HG03354 (cell line): ENCODE measurements around the gene AGAP2.
"Not testable (repeated sequence)": the region's sequence is repeated elsewhere in the genome, so short reads cannot be mapped to it uniquely, and the experiment has no call there.

Experiments used
- ATAC-seq: cut with Tn5 transposase; IDR thresholded peaks from one replicate; pipeline ENCODE4 v1.9.1; 2021; ENCODE audit warnings: mild to moderate bottlenecking; ENCODE audit not compliant: unreplicated experiment, poor library complexity, severe bottlenecking

Gene AGAP2

DNA sequence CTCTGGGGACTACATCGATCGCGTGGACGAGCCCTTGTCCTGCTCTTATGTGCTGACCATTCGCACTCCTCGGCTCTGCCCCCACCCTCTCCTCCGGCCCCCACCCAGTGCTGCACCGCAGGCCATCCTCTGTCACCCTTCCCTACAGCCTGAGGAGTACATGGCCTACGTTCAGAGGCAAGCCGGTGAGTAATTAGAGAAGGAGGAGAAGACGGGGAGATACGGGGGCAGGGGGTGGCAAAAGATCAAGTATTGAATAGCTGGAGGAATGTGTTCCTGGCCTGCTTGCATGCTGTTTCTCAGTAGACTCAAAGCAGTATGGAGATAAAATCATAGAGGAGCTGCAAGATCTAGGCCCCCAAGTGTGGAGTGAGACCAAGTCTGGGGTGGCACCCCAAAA is 22.8 kb downstream of the AGAP2 start:
- no peak for ATAC-seq

DNA sequence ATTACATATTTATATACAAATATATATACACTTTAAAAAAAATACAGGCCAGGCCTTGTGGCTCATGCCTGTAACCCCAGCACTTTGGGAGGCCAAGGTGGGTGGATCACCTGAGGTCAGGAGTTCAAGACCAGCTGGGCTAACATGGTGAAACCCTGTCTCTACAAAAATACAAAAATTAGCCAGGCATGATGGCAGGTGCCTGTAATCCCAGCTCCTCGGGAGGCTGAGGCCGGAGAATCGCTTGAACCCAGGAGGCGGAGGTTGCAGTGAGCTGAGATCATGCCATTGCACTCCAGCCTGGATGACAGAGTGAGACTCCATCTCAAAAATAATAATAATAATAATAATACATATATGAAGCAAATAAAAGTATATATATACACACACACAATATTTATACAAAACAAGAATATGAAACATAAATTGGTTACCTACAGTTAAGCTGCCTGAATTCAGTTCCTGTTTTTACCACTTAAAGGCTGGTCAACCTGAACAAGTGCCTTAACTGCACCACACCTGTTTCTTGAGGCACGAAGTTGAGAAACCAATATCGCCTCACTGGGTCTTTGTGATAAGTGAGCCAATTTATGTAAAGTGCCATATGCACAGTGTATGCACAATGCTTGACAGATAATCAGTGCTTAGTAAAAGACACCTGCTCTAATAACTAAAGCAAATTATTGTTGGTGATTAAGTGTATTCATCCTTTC is 23.4 kb downstream of the AGAP2 start:
- peak; percentile 72 for ATAC-seq

DNA sequence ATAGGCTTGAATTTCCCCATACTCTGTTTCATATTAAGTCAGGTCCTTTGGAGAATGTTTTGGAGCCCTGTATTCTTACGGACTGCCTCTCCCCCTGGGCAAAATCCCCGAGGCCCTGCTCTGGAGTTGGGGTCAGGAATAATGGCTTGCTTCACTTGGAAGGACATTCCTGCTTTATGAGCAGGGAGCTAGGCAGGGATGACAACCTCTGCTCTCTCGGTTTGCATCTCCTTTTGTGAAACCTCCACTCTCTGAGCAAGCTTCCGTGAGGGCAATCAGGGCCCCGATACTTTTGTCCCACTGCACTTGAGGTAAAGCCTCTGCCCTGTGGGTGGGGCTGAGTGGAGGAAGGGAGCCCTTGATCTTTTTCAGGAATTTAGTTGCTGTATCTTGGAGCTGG is 25.3 kb downstream of the AGAP2 start:
- no peak for ATAC-seq

DNA sequence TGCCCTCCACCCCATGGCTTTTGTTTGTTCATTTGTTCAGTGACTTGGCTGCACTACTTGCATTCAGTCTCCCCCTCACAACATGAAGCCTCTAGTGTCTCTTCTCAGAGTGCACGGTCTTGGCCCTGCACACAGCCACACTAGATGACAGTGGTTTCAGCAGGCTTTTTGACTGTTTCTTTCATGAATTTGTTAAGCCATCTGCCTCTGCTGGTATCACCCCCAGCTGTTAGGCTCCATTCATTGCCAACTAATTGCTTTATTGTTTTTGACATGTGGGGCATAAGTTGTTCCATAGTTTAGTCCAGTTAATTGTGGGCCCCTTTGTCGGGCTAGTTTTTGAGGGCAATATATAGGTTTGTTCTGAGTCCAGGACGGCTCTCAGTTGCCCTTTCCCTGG is 25.8 kb downstream of the AGAP2 start:
- ATAC-seq = no peak

DNA sequence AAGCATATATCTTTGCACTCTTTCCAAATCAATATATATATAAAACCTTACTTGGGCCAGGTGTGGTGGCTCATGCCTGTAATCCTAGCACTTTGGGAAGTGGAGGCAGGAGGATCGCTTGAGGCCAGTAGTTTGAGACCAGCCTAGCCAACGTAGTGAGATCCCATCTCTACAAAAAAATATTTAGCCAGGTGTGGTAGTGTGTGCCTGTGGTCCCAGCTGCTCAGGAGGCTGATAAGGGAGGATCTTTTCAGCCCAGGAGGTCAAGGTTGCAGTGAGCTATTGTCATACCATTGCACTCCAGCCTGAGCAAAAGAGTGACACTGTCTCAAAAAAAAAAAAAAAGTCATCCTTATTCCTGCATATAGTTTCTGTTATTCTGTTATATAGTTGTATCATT is 30.2 kb downstream of the AGAP2 start:
- no peak for ATAC-seq

DNA sequence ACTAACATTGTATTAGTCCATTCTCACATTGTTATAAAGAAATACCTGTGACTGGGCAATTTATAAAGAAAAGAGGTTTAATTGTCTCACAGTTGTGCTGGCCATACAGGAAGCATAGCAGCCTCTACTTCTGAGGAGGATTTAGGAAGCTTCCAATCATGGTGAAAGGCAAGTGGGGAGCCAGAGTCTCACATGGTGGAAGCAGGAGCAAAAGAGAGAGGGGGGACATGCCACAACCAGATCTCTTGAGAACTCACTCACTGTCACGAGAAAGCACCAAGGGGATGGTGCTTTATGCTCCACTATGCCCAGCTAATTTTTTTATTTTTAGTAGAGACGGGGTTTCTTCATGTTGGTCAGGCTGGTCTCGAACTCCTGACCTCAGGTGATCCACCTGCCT is 31.3 kb downstream of the AGAP2 start:
- ATAC-seq = no peak

DNA sequence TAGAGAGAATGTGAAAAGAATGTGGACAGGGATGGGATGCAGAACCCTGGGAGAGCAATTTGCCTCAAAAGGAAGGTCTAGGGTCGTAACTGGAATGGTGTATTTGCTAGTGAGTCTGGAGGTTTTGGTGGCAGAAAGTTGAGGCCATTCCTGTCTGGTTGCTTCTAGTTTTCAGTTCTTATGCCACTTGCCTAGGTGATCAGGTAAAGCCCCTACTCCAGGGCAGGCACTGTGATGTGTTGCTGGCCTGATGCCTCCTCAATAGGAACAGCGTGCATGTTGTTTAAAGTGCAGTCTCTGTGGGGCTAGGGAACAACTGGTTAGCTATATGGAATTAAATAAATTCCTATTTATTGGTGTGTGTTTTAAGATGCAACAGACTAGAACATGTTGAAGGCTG is 38.2 kb downstream of the AGAP2 start:
- ATAC-seq = no peak

DNA sequence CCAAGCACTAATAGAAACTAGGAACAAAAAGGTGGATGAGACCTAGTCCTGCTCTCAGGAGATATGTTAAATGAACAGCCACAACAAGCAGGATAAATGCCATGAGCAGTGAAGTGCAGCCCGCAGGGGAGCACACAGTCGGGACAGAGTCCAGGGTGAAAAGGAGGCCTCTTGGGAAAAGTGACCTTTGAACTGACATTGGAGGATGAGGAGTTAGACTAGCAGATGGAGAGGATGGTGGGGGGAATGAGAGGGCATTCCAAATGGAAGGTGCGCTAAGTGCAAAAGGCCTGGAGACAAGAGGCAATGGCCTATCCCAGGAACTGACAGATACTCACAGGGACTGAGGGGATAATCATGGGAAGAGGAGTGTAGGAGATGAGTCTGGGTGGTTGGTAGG is 40.1 kb downstream of the AGAP2 start:
- no peak for ATAC-seq

DNA sequence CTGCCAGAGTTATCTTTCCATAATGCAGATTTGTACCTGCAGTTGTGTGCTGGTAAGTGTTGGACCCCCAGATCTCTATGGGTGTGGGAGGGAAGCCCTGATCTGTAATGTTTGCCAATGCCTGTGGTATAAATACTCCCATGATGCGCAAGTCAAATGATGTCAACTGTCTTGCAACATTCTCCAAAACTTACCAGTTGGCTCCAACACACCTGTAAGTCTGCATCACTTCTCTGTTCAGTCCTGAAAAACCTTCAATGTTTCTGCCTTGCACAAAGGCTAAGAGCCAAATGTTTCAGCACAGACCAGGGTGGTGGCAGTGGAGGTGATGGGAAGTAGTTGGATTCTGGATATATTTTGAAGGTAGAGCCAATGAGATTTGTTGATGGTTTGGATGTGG is 41.5 kb downstream of the AGAP2 start:
- ATAC-seq = no peak

DNA sequence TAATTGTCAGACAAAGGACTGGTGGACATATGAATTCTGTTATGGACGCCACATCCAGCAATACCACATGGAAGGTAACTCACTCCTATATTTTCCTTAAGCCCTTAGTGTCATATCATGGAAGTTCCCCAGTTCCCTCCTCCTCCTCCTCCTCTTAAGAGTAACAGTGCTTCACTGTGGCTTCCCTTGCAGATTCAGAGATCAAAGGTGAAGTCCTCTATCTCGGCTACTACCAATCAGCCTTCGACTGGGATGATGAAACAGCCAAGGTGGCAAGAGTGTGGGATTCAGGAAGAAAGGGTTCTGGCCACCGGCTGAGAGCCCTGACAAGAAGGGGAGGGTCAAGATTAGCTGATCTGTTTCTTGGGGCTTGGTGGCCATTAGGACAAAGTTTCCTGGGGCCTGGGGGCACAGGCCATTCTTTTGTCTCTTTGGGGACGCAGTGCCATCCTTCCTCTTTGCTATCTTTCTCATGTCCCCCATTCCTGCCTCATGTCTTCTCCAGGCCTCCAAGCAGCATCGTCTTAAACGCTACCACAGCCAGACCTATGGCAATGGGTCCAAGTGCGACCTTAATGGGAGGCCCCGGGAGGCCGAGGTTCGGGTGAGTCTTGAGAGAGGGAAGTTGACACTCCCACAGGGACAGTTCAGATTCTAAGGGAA is 42.6 kb downstream of the AGAP2 start:
- ATAC-seq = no peak

DNA sequence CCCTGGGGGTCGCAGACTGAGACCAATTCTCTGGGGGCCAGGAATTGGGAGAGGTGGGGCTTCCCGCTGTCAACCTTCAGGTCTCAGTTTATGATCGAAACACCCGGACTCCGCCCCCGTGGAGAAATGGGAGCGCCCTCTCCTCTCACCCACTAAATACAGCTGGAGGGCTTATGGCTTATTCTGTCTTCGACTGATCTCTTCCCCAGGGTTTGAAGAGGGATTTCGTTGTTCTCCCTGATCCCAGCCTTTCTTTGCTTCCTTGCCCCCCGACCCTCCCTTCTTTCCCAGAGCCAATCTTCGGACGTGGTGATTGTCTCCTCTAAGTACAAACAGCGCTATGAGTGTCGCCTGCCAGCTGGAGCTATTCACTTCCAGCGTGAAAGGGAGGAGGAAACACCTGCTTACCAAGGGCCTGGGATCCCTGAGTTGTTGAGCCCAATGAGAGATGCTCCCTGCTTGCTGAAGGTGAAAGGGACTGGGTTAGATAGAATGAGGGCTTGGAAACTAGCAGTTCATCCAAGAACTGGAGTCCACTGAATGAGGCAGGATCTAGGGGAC is 44.0 kb downstream of the AGAP2 start:
- peak; percentile 1 for ATAC-seq

DNA sequence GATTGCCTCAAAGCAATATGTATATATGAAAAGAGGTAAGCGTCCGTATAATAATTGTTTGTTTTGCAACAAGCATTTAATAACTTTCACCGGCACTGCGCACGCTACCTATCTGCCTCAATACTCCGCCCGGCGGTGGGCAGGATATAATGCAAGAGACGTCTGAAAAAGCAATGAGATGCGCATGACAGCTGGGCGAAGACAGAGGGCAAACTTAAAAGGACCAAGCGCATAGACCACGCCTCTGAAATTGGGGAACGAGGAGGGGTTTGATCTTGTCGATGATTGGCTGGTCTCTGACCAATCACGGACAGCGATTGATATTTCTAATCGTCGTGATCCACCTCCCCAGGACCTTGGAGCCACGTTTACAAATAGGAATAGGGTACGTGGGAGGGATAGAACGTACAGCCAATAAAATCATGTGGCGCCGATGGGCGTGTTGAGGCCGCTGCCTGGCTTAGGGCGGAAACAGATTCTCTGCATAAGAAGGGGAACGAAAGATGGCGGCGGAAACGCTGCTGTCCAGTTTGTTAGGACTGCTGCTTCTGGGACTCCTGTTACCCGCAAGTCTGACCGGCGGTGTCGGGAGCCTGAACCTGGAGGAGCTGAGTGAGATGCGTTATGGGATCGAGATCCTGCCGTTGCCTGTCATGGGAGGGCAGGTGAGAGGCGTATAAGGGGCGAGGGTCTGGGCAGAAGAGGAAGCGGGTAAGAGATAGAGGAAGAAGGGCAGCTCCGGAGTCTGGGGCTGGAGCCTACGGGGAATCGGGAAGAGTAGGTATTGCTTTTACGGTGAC is 44.7 kb downstream of the AGAP2 start, which contains the start of gene OS9:
OS9 (plus strand) TSS at position 474 of the 800 bp plus-strand sequence; CDS start at position 504, 30 bp downstream.
- peak; percentile 97 for ATAC-seq

DNA sequence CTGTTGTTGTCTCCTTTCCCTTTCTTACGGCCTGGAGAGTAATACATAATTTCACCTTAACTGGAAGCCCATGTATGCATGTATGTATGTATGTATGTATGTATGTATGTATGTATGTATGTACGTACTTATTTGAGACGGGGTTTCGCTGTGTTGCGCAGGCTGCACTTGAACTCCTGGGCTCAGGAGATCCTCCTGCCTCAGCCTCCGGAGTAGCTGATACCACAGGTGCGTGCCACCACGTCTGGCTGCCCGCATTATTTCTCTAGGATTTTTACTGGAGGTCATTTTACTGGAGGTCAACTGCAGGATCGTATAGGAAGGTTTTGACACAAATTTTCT is 45.3 kb downstream of the AGAP2 start:
- no peak for ATAC-seq

DNA sequence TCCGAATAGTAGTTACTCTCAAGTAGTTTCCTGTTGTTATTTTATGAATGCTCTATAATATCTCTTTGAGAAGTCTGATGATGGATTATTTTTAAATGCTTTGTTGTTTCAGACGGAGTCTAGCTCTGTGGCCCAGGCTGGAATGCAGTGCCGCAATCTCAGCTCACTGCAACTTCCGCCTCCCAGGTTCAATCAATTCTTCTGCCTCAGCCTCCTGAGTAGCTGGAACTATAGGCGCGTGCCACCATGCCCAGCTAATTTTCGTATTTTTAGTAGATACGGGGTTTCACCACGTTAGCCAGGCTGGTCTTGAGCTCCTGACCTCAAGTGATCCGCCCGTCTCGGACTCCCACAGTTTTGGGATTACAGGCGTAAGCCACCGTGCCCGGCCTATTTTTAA is 46.0 kb downstream of the AGAP2 start:
- no peak for ATAC-seq

DNA sequence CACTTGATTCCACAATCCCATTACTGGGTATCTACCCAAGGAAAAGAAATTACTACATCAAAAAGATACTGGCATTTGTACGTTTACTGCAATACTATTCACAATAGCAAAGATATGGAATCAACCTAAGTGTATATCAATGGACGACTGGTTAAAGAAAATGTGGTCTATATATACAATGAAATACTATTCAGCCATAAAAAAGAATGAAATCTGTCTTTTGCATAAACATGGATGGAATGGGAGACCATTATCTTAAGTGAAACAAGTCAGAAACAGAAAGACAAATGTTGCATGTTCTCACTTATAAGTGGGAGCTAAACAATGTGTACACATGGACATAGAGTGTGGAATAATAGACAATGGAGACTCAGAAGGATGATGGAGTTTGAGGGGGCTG is 49.6 kb downstream of the AGAP2 start:
- no peak for ATAC-seq

DNA sequence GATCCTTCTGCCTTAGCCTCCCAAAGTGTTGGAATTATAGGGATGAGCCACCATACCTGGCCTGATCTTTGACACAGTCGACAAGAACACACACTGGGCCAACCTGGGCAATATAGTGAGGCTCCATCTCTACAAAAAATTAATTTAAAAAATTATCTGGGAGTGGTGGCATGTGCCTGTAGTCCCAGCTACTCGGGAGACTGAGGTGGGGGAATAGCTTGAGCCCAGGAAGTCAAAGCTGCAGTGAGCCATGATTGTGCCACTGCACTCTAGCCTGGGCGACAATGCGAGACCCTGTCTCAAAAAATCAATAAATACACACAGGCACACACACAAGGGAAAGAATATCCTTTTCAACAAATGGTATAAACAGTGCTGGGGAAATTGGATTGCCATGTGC is 50.7 kb downstream of the AGAP2 start:
- ATAC-seq = no peak

DNA sequence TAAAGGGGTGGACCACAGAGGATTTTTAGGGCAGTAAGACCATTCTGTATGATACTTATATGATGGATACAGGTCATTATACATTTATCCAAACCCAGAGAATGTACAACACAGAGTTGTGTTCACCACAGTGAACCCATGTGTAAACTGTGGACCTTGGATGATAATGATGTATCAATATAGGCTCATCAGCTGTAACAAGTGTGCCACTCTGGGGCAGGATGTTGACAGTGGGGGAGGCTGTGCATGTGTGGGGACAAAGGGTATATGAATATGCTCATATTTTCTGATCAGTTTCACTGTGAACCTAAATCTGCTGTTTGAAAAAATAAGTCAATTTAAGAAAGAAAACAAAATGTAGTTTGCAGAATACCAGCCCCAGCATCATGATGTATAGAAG is 58.8 kb downstream of the AGAP2 start:
- ATAC-seq = no peak

DNA sequence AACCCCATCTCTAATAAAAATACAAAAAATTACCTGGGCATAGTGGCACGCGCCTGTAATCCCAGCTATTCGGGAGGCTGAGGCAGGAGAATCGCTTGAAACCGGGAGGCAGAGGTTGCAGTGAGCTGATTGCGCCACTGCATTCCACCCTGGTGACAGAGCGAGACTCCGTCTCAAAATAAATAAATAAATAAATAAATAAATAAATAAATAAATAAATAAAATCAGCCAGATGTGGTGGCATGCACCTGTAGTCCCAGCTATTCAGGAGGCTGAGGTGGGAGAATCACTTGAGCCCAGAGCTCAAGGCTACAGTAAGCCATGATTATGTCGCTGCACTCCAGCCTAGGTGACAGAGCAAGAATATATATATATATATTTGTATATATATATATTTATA is 60.6 kb downstream of the AGAP2 start:
- ATAC-seq = not testable (repeated sequence)

DNA sequence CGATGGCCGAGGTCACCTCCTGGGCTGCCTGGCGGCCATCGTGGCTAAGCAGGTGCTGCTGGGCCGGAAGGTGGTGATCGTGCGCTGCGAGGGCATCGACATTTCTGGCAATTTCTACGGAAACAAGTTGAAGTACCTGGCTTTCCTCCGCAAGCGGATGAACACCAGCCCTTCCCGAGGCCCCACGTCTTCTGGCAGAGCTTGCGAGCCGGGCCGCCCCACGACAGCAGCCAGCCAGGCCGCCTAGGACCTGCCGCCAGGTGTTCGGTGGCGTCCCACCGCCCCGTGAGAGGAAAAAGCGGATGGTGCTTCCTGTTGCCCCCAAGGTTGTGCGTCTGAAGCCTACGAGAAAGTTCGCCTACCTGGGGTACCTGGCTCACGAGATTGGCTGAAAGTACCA is 63.9 kb downstream of the AGAP2 start:
- no peak for ATAC-seq
